KG1 (cell line): ENCODE results near the gene MRFAP1.
A peak's percentile ranks its signal among the peaks of the same experiment; 100 is the strongest.

Source experiments
- DNase-seq: peaks from one replicate; lab custom pipeline; 2025; lab: John Stamatoyannopoulos, UW

Gene MRFAP1

DNA sequence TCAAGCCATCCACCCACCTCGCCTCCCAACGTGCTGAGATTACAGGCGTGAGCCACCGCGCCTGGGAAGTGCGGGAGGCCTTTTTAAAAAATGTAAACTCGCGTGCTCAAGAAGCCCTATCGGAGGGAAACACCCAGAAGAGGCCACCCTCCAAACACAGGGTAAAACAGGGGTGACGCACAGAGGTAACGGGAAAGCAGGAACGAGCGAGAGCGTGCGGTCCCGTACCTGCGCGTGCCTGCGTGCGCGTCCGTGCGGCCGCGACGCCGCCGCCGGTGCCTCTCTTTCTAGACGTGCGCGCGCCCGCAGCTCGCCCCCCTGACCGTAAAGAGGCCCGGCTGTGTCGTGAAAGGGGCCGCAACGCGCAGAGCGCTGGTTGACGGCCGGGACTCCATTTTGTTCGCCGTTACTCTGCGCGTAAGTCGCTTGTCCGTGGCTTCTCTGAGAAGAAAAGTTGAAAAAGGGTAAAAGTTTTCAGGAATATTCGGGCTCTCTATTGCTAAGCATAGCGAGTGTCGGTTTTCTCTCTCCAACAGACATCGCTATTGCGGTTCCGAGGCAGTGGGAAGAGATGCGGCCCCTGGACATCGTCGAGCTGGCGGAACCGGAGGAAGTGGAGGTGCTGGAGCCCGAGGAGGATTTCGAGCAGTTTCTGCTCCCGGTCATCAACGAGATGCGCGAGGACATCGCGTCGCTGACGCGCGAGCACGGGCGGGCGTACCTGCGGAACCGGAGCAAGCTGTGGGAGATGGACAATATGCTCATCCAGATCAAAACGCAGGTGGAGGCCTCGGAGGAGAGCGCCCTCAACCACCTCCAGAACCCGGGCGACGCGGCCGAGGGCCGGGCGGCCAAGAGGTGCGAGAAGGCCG is at the start of gene MRFAP1:
MRFAP1 (plus strand) TSS at position 394 of the 872 bp plus-strand sequence; CDS start at position 572, 178 bp downstream.
- peak; percentile 80 for DNase-seq

DNA sequence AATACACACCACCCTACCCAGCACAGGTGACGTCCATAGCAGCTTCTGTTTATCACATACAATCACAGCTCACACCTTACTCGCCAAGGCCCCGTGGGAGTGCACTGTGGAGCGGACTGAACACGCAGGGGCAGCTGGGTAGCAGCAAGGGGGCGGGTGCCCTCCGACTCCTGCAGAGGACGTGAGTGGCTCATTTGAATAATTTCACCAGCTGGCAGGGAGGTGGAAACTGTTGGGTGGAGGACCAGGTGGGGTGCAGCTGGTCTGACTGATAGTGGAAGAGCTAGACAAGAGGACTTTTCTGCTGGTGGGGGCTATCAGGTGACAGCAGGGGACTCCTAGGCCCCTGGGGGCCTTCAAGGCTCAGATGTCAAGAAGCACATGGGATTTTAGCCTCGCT is 49.2 kb upstream of the MRFAP1 start:
- no peak for DNase-seq

DNA sequence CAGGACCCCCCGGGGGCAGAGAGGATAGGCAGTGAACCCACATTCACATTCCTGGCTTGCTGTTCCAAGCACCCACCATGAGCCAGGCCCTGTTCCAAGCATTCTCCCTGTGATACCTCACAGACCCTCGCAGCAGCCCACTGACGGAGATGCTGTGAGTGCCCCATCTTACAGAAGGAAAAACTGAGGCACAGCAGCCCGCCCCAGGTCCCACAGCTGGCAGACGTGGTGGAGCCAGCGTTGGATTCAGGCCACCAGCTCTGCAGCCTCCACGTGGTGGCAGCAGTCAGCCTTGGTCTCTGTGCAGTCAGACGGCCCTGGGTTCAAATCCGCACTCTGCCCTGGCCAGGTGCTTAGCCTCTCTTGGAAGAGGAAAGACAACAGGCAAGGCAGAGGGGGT is 48.7 kb upstream of the MRFAP1 start:
- DNase-seq = no peak

DNA sequence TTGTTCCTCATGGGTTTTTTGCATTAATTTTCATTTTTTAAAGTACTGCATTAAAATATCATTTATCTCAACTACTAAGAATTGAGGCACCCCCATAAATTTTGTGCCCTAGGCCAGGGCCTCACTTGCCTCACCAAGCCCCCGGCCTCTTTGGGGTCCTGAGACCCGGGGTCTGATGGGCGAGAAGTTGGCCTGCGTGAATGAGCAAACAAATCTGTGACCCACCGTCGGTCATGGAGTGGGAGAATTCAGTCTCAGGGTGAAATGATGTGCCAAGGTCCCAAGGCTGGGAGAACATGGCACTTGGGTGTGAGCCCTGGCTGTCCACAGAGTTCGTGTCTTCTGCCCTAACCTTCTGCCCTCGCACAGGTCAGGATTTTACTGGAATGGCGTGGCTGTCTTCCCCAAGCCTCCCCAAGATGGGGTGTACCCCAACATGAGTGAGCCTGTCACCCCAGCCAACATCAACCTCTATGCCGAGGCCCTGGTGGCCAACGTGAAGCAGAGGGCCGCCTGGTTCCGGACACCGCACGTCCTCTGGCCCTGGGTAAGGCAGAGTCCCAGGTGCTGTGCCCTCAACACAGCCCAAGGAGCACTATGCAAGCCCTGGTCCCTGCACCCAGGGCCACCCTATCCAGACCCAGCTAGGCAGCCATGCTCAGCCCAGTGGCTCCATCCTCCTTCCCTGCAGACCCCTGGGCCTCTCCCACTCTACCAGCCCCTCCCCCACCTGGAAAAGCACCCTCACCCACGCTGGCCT is 47.5 kb upstream of the MRFAP1 start:
- DNase-seq = no peak

DNA sequence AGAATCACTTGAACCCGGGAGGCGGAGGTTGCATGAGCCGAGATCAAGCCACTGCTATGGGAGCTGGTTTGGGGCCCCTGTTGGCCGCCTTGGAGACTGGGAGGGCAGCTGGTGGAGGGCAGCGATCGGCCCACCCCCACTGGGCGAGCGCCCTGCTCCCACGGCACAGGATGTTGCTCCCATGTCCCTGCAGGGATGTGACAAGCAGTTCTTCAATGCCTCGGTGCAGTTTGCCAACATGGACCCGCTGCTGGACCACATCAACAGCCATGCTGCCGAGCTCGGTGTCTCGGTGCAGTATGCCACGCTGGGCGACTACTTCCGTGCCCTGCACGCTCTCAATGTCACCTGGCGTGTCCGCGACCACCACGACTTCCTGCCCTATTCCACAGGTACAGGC is 46.1 kb upstream of the MRFAP1 start:
- DNase-seq = no peak

DNA sequence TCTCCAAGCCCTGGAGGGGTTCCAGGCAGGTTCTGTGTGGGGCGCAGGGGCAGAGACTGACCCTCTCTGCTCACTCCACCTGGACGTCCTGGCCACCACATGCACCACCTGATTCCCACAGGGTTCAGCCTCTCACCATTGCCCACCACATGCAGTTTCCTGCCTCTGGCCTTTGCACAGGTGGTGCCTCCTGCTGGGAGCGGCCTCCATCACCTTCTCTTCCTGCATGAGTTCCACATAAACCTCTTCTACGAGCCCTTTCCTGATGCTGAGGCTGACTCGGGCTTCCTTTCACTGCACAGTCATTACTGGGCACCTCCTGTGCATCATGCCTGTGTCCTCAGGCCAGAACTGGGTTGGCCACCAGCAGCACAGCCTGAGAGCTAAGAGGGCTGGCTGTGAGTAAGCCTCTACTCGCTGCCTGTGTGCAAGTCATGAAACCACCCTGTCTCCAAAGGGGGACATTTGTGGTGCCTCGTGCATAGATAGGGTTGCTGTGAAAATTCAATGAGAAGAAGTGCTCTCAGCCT is 45.6 kb upstream of the MRFAP1 start:
- no peak for DNase-seq

DNA sequence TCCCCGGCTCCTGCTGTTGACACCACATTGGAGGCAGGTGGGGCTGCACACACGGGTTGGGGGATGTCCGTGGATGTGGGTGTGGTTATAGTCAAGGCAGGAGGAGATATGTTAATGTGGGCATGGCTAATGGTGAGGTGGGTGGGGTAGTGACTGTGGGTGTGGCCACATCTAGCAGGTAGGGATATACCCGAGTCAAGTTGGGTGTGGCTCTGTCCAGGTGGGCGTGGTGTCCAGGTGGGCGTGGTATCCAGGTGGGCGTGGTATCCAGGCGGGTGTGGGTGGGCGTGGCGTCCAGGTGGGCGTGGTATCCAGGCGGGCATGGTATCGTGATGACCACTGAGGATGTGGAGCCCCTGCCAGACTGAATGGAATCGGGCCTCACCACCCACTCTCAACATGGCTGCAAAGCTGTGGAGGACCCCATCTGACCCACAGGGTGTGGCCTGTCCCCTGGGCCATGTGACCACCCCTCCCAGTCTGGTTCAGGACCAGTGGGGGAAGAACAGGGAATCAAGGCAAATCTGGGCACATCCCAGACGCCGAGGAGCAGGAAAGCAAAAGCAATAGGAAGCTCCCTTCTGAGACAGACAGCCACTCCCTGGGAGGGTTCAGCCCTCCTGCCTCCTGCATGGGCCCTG is 44.5 kb upstream of the MRFAP1 start:
- DNase-seq = no peak

DNA sequence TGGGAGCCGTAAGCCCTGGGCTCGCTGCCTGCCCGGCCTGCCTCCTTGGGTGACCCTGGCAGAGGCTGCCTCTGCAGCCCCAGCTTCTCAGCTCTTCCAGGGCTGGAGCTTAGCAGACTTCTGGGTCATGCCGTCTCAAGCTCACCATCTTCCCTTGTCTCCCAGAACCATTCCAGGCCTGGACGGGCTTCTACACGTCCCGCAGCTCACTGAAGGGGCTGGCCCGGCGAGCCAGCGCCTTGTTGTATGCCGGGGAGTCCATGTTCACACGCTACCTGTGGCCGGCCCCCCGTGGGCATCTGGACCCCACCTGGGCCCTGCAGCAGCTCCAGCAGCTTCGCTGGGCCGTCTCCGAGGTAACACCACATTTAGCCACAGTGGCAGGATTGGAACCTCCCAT is 43.5 kb upstream of the MRFAP1 start:
- DNase-seq = no peak

DNA sequence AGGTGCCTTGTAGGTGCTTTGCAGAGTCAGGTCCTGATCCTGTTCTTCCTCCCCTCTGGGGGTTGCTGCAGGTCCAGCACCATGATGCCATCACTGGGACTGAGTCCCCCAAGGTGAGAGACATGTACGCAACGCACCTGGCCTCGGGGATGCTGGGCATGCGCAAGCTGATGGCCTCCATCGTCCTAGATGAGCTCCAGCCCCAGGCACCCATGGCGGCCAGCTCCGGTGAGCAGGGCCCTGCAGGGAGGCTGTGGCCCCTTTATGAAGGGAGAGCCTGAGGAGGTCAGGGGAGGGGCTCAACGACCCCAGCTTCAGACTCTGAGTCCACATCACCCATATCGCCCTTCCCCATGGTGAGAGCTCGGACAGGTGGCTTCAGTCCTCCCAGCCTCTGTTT is 42.4 kb upstream of the MRFAP1 start:
- DNase-seq = no peak

DNA sequence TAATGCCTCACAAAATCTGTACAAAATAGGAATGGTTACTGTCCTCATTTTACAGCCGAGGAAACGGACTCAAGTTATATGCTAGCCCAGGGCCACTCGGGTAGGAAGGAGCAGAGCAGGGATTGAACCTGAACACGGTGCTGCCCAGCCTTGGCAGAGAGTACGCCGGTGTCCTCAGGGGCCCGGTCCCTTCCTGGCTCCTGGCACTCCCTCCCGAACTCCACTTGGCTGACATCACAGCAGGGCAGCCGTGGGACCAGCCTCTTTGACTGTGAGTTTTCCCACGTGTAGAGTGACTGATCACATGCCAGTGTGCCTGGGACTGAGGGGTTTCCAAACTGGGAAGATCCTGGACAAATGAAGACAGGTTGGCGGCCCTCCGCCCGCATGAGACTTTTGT is 41.8 kb upstream of the MRFAP1 start:
- DNase-seq = no peak

DNA sequence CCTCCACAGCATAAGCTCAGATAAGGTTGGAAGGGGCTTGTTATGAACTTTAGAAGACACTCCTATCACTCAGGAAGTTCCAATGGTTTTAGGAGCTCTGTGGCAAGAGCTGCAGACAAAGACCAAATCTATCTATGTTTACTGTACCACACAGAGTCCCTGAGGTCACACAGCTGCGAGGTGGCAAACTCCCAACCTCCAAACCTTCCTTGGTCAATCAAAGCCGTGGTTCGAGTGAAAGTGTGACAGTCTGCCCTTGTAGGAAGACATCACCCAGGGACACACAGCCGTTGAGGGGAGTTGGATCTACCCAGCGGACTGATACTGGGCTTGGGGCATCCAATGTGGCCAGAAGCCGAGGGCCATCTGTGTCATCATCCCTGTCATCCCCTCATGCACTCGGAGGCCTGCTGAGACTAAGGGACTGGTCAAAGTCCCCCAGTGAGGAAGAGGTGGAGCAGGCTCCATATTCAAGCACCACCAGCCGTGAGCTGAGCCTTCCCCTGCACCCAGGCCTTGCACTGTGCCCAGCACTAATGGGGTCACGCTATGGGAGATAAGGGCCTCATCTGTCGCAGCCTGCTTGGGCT is 38.7 kb upstream of the MRFAP1 start:
- DNase-seq = no peak

DNA sequence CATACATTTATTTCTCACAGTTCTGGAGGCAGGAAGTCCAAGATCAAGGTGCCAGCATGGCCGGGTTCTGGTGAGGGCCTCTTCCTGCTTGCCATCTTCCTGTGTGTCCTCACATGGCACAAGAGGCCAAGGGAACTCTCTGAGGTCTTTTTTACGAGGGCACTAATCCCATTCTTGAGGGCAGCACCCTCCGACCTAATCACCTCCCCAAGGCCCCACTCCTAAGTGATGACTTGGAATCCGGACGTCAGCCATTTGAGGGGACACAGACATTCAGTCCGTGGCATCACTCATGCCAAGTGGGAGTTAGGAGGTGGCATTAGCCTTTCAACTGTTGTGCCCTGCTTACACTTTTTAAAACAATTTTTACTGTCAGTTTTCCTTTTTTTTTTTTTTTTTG is 38.2 kb upstream of the MRFAP1 start:
- no peak for DNase-seq

DNA sequence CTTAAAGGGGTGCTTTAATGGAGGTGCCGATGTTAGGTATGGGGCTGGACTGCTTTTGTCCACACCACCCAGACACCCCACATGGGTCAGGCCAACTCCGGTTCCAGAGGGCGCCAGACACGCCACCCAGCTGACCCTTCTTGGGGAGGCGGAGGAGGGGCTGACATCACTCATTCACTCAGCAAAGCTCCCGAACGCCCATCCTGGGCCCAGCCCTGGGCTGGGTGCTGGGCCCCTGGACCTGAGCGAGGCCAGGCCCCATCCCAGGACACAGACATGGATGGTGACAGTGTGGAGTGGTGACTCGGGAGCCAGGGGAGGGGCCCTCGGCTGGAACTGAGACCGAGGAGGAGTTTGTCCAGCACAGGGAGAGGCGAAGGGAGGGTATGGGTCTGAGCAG is 37.4 kb upstream of the MRFAP1 start:
- no peak for DNase-seq

DNA sequence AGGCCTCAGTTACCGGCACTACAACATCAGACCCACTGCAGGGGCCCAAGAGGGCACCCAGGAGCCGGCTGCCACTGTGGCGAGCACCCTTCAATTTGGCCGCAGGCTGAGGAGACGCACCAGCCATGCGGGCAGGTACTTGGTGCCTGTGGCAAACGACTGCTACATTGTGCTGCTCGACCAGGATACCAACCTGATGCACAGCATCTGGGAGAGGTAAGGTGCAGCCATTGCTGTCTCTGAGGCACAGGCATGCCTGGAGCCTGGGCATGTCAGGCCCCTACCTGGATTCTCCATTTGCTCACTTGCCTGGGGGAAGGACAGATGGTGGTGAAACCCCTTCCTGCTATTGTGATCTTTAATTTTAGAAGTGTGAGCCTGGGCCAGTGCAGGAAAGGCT is 35.4 kb upstream of the MRFAP1 start:
- DNase-seq = no peak

DNA sequence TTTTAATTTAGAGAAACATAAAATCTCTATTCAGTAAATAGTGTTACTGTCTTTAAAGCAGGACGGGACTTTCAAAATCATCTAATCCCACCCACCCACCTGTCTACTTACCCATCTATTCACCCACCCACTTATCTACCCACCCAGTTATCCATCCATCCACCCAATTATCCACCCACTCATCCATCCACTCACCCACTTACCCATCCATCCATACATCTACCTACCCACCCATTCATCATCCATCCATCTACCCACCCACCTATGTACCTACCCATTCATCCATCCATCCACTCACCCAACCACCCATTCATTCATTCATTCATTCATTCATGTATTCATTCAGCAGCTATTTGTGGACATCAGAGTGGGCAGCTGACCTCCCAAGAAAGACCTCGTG is 34.9 kb upstream of the MRFAP1 start:
- no peak for DNase-seq

DNA sequence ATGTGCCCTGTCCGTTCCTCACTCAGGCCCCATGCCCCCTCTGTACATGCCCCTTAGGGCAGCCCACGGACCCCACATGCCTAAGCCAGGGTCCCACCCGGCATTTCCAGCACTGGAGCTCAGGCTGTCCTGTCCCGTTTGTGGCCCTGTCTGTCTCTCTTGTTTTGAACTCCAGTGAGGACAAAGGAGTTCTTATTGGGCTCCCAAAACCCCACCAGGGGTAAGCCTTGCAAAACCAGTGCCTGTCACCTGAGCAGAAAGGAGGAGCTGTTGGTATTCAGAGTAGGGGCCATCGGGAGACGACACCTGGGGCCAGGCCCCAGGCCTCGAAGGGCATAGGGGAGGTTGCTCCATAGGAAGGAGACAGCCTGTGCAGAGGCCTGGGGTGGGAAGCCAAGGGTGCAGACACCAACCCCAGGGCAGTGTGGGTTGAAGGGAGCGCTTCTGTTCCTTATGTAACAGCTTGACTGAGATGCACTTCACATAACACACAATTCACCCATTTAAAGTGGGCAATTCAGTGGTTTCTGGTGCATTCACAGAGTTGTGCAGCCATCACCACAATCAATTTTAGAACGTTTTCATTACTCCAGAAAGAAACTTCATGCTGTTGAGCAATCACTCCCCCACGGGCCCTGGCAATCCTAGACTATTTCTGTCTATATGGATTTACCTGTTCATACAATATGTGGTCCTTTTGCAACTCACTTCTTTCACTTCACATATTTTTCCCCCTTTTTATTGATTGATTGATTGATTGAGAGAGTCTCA is 33.8 kb upstream of the MRFAP1 start:
- DNase-seq = no peak

DNA sequence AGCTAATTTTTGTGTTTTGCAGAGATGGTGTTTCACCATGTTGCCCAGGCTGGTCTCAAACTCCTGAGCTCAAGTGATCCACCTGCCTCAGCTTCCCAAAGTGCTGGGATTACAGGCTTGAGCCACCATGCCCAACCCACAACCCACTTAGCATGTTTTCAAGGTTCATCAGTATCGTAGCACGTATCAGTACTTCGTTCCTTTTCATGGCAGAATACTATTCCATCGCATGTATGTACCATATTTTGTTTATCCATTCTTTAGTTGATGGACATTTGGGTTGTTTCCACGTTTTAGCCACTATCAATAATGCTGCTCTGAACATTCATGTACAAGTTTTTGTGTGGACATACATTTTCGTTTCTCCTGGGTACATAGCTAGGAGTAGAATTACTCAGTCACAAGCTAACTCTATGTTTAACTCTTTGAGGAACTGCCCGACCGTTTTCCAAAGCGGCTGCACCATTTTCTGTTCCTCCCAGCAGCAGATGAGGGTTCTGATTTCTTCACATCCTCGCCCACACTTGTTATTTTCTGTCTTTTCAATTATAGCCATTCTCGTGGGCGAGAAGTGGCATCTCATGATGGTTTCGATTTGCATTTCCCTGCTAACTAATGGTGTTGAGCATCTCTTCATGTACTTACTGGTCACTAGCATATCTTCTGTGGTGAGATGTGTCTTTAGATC is 33.0 kb upstream of the MRFAP1 start:
- DNase-seq = no peak

DNA sequence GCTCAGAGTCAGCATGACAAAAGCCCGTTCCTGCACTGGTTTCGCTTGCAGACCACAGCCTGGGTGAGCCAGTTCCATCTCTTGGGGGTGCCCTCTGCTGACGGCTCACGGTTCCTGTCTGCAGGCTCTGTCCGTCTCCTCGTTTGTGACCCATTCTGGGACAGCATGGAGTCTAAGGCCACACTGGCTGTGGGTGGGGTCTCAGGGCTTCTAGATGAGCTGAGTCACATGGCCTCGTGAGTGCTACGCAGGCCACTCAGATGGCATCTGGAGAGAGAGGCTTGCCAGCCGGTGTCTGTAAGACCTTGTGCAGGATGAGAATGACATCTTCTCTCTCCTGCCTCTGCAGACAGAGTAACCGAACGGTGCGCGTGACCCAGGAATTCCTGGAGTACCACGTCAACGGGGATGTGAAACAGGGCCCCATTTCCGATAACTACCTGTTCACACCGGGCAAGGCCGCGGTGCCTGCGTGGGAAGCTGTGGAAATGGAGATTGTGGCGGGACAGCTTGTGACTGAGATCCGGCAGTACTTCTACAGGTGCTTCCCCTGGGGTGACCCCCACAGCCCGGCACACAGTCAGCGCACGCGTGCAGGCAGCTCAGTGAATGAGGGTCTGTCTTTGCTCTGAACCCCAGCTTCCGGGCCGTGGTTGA is 31.6 kb upstream of the MRFAP1 start:
- no peak for DNase-seq

DNA sequence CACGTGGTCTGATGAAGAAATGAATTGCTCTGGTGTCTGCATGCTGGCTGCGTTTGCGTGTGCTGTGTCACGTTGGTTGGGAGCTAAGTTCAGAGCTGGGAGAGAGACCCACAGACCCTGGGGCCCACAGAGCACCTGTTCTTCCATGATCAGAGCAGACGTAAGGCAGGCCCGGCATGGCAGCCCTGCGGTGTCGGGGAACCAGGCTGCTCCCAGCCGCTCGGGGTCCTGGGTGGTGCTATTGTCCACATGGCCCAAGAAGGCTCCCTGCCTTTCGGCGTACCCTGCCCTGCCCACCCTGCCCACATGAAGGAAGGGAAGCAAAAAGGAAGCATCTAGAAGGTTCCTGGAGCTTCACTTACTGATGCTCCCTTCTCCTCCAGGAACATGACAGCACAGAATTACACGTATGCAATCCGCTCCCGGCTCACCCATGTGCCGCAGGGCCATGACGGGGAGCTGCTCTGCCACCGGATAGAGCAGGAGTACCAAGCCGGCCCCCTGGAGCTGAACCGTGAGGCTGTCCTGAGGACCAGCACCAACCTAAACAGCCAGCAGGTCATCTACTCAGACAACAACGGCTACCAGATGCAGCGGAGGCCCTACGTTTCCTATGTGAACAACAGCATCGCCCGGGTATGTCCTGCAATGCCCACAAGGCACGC is 30.9 kb upstream of the MRFAP1 start:
- no peak for DNase-seq
